Hepatic stellate cell (primary cell): ENCODE data around the gene NAA80.
"Not testable (repeated sequence)": the region's sequence is repeated elsewhere in the genome, so short reads cannot be mapped to it uniquely, and the experiment has no call there.

ENCODE experiments used
- DNase-seq: peaks from one replicate; pipeline ENCODE4 v3.0.0; 2011; ENCODE audit warnings: low spot score

Gene NAA80

DNA sequence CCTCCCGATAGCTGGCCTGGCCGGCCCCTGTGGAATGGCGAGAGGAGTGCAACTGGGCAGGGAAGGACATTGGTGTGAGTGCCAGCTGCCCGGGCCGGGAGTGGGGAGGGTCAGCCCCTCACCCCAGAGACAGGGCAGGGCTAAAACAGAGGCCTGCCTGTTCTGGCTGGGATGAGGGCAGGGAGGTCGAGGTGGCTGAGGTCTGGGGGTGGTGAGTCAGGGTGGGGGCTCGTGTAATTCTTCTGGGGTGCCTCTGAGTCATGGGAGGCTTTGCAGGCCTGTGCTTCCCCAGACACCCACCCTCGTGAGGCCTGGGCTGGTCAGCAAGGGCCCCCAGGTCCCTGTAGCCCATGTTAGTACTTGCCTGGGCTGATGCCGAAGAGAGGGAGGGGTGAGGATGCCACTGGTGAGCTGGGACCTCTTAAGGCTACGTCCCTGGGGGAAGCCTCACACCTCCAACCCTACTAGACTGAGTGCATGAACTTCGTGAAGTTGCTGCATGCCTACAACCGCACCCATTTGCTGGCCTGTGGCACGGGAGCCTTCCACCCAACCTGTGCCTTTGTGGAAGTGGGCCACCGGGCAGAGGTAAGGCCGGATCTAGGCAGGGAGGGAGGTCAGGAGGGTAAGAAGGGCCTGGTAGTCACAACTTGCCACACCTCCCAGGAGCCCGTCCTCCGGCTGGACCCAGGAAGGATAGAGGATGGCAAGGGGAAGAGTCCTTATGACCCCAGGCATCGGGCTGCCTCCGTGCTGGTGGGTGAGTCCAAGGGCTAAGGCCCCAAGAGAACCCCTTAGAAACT is 28.6 kb downstream of the NAA80 start:
- DNase-seq: no peak

- peak; percentile 90 for DNase-seq
Measured at GRCh38 chr3:50269977-50270413, 29.2 kb downstream of the NAA80 start.

GRCh38 chr3:50269460-50269859 is 29.7 kb downstream of the NAA80 start:
- no peak for DNase-seq

- DNase-seq: peak; percentile 74
Measured at GRCh38 chr3:50268703-50269451, 30.3 kb downstream of the NAA80 start, which contains the start of gene SEMA3B. Gene SEMA3B, plus strand, starts transcription at chr3:50269147. Its CDS starts 94 bp downstream, at chr3:50269241.

DNA sequence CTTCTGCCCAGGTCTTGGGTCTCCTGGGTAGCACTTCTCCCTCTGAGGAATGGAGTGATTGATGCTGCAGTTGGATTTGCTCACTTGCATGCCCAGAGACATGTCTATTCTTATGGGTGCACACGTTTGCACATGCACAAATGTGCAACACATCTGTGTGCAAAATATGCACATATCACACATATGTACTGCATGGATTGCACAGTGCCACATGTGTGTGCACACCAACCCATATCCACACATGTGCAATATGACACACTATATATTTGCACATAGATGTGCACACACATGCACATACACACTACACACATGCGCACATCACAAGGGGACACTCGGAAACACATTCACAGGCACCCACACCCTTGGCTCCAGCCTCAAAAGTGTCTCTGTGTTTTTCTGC is 30.9 kb downstream of the NAA80 start:
- no peak for DNase-seq

- no peak for DNase-seq
Measured at GRCh38 chr3:50267280-50267913, 31.8 kb downstream of the NAA80 start.

GRCh38 chr3:50266836-50267235 is 32.4 kb downstream of the NAA80 start:
- no peak for DNase-seq

GRCh38 chr3:50266017-50266416 is 33.2 kb downstream of the NAA80 start:
- DNase-seq: no peak

- no peak for DNase-seq
Measured at GRCh38 chr3:50265571-50265970, 33.6 kb downstream of the NAA80 start.

- no peak for DNase-seq
Measured at GRCh38 chr3:50264964-50265485, 34.2 kb downstream of the NAA80 start.

DNA sequence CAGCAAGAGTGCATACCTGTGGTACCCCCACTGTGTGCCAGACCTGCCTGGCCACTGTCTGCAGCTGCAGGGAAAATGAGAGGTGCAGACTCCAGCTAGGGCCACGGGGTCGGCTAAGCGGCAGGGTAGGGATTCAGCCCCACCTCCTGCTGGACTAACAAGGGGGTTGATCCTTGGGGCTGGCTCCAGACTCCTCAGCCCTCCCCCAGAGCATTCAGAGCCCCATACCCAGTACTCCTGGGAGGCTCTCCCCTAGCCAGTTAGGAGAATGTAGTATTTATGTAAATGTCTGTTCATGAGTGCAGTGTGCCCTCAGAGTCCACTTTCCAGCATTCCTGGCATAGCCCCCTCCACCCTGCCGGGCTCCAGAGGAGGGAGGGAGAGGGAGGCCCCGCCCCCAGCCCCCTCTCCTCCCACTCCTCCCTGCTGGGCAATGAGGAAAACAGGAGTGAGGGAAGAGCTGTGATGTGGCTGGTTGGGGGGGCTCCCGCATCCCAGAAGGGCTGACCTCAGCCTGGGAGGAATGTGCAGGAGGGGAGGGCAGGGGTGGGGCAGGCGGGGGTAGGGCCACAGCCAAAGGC is 34.7 kb downstream of the NAA80 start:
- peak; percentile 97 for DNase-seq

DNA sequence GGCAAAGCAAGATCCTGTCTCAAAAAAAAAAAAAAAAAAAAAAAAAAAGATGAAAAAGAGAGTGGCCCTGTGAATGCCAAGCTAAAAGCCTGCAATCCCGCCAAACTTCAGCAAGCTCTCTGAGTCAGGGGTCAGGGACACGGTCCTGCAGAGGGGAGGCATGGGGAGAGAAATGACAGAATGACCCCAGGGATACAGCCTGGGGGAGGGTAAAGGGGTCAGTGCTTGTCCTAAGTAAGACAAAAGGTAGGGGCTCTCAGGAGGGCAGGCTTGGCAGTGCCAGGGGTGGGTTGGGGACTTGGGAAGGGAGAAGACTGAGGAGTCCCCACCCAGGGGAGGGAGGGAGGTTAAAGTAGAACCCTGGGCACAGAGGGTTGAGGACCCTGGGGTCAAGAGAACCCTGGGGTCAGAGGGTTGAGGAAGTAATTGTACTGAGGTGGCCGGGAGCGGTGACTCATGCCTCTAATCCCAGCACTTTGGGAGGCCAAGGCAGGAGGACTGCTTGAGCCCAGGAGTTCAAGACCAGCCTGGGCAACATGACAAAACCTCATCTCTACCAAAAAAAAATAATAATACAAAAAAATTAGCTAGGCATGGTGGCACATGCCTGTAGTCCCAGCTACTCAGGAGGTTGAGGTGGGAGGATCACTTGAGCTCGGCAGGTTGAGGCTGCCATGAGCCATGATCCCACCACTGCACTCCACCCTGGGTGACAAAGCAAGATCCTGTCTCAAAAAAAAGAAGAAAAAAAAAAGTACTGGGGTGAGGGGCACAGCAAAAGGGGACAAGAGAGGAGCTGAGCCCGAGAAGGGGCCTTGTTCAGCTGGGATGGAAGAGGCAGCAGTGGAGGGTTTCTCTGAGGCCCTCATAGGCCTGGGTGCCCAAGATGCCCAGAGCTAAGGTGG is 35.5 kb downstream of the NAA80 start:
- no peak for DNase-seq

DNA sequence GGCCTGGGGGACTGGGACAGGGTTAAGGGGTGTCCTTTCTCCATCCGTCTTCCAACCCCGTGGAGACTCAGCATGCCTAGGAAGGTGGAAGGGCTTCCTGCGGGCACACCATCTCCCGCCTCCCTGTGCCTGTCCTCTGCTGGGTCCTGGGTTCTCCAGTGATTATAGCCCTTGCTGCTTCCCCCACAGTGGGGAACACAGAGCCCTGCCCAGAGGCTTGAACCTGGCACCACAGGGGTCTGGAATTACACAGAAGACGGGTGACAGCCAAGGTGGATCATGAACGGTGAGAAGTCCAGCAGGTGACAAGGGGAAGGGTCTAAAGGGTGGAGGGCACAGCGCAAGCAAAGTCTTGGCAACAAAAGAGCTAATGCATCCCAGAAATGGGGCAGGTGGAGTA is 36.4 kb downstream of the NAA80 start:
- DNase-seq: no peak

- DNase-seq: not testable (repeated sequence)
Measured at GRCh38 chr3:50262200-50262599, 37.0 kb downstream of the NAA80 start.

- DNase-seq: no peak
Measured at GRCh38 chr3:50261505-50261904, 37.7 kb downstream of the NAA80 start.

DNA sequence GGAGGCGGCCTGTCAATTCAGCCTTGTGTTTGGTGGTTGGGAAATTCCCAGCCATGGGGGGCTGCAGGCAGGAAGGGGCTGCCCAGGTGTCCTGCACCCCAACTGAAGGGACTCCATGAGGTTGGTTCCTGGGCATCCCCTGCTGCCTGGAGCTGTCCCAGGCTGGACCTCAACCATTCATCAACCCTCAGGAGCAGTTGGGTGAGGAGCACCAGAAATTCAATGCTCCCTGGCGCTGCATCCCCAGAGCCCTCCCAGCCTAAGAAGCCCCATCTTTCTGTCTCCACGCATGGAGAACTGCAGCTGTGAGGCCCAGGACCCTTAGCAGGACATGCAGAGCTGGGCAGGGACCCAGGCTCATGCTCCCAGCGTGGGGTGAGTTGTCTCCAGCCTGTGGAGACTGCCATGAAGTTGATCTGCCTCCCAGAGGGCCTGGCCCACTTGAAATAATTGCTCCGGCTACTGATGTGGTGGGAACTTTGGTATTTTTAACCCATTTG is 38.2 kb downstream of the NAA80 start:
- no peak for DNase-seq

DNA sequence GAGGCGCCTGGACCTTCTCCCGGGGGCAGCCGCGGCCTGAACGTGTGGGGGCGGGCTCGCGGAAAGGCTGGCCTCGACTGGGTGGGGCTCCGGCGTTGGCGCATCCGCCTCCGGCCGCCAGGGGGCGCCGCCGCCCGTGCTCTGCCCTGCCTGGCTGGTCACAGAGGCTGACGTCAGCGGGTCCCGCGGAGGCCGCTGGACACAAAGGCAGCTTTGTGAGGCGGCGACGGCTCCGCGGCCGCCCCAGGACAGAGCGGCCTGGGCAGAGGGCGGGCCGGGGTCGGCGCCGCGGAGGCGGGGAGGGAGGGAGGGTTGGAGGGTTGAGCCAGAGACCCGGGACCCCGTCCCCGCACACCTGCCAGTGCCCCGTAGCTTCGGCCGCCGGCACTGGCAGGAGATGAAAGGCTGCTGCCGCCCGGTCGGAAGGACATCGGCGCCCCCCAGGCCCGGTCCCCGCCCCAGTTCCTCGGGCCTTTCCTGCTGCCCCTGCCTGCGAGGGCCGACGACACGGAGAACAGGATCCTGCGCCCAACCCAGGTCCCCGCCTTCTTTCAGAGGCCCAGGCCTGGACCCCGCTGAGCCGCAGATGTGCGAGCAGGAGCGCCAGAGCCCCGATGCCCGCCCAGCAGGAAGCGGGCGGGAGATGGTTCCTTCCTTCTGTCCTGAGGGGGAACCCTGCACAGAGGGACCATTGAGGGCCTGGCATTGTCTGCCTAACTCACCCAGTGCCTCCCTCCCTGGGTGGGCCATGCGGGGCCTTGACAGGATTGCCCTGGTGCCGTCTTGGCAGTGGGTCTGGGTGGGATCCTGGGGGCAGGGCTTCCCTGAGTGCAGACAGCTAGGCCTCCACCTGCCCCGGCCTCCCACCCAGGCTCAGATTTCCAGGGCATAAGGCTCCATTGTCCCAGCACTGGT is 38.9 kb downstream of the NAA80 start:
- peak; percentile 97 for DNase-seq

- DNase-seq: no peak
Measured at GRCh38 chr3:50259432-50260026, 39.7 kb downstream of the NAA80 start.

DNA sequence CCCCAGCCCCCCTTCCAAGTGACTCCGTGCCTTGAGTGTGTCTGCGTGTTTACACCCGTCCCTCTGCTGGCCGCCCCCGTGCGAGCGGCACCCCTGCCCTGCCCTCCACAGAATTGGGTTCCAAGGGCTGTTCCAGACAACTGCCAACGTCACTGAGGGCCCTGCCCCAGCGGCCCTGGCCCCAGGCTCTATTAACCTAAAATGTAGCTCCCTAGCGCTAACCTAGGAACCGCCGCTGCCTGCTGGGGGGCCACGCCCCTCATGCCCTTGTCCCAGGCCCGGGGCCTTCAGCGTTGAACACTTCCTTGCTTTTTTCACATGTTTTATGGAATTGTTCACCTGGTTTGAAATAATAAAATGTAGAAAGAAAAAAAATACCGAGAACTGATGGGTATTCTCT is 40.2 kb downstream of the NAA80 start:
- no peak for DNase-seq
